ENCODE results near the gene CAMK1D.

DNA sequence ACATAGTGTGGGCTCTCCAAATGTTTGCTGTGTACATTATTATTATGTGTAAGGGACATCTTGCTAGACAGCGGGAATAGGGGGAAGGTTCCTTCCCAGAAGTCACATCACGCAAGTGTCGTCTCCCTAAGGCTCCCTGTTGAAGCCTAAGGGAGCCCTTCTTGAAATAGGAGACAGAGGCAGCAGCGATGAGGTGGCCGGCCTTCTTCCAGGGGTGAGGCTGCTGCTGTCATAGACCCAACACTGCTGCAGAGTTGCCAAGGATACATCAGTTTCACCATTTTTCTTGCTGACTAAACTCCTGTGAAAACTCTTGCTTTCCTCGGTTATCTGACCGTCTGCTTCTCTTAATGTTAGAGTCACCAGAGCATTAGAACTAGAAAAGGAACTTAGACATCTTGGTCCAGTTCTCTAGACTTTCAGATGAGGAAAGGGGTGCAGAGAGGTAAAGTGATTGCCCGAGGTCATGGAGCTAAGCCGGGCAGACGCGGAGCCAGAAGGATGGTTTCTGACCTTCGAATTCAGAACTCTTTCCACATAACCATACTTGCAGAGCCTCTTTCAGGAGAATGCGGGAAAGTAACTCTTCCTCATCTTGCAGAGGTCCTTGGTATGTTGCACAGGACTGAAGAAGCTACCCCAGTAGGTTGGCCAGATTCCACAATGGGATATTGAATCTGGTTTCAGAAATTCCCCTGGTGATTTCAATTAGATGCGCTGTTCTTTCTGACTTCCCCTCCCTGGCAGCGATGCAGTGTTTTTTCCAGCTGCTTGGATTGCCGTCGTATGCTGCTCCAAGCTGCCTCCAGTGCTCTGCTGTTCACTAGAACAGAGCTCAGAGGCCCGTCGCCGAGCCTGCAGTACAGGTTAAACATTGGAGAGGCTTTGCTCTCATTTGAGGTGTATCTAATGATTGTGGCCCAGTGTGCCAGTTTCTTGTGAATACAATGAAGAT is 217.1 kb downstream of the CAMK1D start:
- TF ChIP-seq, protein P1, sequence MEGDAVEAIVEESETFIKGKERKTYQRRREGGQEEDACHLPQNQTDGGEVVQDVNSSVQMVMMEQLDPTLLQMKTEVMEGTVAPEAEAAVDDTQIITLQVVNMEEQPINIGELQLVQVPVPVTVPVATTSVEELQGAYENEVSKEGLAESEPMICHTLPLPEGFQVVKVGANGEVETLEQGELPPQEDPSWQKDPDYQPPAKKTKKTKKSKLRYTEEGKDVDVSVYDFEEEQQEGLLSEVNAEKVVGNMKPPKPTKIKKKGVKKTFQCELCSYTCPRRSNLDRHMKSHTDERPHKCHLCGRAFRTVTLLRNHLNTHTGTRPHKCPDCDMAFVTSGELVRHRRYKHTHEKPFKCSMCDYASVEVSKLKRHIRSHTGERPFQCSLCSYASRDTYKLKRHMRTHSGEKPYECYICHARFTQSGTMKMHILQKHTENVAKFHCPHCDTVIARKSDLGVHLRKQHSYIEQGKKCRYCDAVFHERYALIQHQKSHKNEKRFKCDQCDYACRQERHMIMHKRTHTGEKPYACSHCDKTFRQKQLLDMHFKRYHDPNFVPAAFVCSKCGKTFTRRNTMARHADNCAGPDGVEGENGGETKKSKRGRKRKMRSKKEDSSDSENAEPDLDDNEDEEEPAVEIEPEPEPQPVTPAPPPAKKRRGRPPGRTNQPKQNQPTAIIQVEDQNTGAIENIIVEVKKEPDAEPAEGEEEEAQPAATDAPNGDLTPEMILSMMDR (IDR thresholded peaks at IDR 0.05; ENCODE audit: borderline replicate concordance, extremely low read depth, low read length, poor library complexity, severe bottlenecking): no peak
- TF ChIP-seq EZH2 (IDR thresholded peaks at IDR 0.05; ENCODE audit: borderline replicate concordance, low read depth, low read length, severe bottlenecking): no peak

Measured in DND-41 (cell line).